ENCODE measurements around the gene PPP2R5D.
"Not testable (repeated sequence)": the region's sequence is repeated elsewhere in the genome, so short reads cannot be mapped to it uniquely, and the experiment has no call there.

PPP2R5D gene

DNA sequence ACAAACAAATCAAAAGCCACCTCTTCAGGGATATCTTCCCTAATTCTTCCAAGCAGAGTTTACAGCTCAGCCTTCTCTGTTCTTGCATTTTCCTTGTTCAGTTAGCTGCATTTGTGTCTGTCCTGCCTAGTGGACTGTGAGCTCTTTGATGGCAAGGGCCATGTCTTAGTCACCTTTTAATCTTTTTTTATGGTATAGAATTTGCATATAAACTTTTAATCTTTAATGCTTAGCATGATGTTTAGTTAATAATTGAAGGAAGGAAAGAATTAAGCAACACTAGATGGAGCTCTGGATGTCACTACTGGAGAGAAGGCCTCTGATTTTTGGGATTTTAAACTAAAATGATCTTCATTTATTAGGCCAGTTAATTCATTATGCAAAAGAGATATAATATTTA is 12.1 kb downstream of the PPP2R5D start:
- DNase-seq (ENCODE audit: low spot score), result no peak

DNA sequence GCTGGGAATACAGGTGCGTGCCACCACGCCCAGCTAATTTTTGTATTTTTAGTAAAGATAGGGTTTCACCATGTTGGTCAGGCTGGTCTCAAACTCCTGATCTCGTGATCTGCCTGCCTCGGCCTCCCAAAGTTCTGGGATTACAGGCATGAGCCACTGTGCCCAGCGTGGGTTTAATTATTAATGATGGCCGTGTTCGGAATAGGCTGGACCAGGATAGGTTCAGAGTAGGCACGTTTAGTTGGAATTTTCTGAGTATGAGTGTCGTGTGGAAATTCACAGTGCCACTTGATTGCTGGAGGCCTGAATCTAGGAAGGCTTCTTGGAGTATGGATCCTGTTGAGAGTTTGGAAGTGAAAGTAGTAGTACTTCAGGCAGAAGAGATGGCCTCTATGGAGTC is 13.8 kb downstream of the PPP2R5D start:
- not testable (repeated sequence) for DNase-seq (ENCODE audit: low spot score)

DNA sequence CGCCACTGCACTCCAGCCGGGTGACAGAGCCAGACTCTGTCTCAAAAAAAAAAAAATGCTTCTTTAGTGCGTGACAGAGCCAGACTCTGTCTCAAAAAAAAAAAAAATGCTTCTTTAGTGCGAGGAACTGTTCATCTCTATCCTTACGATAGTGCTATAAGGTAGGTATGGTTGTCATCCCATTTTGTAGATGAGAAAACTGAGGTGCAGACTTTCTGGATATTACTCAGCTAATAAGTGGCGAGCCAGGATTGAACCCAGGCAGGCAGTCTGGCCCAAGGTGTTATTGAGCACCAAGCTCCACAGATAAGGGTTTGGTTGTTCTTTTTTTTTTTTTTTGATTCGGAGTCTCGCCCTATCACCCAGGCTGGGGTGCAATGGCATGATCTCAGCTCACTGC is 17.5 kb downstream of the PPP2R5D start:
- no peak for DNase-seq (ENCODE audit: low spot score)

DNA sequence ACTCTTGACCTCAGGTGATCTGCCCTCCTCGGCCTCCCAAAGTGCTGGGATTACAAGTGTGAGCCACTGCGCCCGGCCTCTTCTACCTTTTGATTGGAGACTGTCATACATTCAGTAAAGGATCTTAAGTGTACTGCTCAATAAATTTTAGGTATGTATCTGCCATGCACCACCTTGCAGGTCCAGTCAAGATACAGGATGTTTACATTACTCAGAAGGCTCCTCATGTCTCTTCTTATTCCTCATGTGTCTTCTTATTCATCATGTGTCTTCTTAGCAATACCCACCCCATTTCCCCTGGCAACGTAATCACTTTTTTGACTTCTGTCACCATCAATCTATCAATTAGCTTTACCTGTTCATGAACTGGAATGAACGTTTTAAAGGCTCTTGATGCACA is 21.5 kb downstream of the PPP2R5D start:
- no peak for DNase-seq (ENCODE audit: low spot score)

DNA sequence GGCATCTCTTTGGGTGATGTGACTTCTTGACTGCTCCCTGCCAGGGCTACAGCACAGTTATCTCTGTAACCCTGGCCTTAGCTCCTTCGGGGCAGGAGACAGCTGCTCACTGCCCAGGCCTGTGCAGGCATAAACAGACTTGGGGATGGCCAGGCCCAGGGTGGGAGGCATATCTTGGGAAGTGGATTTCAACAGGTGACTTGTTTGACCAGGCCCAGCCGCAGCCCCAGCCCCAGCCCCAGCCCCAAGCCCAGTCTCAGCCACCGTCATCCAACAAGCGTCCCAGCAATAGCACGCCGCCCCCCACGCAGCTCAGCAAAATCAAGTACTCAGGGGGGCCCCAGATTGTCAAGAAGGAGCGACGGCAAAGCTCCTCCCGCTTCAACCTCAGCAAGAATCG is 21.9 kb downstream of the PPP2R5D start:
- DNase-seq (ENCODE audit: low spot score), result no peak

DNA sequence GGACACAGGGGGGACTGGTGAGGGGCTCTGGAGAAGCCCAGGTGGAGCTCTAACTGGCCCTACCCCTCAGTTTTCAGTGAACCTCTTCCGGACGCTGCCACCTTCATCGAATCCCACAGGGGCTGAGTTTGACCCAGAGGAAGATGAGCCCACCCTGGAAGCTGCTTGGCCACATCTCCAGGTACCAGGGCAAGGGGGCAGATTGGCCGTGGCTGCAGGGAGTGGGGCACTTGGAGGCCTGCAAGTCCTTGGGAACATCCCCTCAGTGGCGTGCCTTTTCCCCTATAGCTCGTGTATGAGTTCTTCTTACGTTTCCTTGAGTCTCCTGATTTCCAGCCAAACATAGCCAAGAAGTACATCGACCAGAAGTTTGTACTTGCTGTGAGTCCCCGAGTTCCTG is 22.8 kb downstream of the PPP2R5D start:
- DNase-seq (ENCODE audit: low spot score), result no peak

DNA sequence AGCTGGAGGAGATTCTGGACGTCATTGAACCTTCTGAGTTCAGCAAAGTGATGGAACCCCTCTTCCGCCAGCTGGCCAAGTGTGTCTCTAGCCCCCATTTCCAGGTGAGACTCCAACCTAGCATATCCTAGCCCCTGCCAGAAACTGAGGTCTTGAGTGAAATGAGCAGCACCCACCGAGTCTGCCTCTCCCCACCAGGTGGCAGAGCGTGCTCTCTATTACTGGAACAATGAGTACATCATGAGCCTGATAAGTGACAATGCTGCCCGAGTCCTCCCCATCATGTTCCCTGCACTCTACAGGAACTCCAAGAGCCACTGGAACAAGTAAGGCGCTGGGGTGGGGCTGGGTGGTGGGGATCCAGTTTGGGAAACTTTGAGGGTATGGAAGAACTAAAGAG is 24.8 kb downstream of the PPP2R5D start:
- DNase-seq (ENCODE audit: low spot score), result no peak

DNA sequence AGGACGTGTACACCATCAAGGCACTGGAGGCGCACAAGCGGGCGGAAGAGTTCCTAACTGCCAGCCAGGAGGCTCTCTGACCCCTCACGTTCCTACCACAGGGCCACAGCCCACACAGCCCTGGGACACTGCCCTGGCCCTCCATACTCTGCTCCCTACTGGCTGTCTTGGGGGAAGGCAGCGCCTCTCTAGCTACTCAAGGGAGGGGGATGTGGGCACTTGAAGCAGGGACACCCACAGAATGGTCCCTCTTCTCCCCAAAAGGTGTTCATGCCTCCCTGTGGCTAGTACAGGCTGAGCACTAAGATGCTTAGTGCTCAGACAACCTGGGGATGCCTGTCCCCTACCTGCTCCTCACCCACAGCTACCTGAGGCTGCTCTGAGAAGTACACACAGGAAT is 26.8 kb downstream of the PPP2R5D start:
- no peak for DNase-seq (ENCODE audit: low spot score)

DNA sequence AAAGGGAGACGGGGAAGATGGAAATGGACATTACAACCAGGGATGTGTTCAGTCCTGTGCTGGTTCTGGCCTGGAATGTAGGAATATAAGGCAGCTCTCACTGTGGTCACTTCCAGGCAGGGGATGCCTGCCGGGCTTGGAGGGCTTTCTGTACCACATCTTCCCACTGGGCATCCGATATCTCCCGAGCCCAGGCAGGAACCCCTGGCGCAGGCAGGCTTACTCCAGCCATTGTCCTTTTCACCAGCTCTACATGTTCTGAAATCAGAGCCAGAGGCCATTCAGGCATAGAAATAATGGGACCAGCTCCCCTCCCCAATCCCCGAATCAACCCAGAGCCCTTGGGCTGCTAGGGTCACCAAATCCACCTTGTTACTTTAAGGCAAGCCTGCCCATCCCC is 28.0 kb downstream of the PPP2R5D start:
- no peak for DNase-seq (ENCODE audit: low spot score)

DNA sequence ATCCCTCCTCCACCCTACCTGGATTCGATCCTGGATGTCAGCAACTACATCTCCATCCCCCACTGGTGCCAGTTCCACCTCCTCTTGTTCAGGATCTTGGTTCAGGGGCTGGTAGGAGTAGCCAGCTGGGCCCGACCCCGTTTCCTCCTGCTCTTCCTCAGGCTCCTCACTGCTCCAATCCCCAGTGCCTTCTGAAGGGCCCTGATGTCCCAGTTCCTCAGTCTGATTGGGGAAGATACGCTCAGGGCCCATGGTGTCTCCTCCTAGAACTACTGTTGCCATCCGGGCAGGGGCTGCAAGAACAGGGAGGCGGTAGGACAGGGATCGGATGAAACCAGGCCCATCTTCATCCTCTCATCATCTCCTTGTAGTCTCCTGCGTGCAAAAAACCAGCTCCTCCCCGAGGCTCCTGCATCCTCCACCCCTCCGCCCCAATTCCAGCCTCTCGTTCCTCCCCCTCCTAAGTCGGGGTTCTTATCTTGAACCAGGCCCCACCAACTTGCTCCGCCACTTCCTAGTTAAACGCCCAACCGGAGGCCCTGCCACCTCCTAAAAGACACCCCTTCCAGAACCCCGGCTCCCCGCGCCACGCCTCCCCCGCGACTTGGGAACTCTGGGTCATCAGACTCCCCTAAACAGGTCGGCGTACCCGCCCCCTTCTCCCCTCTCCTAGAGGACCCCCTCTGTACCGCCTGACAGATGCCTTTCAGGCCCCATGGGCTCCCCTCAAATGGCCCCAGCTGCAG is 28.9 kb downstream of the PPP2R5D start:
- DNase-seq (ENCODE audit: low spot score), result no peak

DNA sequence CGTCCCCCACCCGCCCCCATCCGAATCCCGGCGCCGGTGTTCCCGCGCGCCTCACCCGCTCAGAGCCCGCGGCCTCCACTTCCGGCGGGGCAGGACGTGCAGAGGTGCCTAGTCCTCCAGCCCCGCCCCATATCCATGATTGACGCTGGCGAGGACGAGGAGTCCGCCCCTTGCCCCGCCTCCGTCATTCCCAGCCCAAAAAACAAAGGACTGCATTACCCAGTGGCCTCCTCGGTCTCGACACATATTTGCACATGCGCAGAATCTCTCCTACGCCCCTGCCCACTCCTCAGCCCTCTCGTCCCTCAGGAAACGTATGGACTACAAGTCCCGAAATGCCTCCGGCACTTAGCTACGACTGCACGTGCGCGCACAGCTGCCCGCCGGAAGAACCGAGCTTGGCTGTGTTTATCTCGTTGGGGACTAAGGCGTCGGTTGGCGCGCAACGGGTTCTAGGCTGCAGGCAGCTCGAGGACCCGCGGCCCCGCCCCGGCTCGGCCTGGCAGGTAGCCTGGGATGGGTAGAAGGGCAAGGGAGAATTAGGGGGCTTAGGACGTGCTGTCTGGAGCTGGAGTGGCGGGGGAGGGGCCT is 29.6 kb downstream of the PPP2R5D start, which contains the start of the genes KLHDC3 and MEA1:
Gene KLHDC3 (plus strand): TSS at position 407 of the 591 bp plus-strand sequence. CDS start 2,944 bp downstream, outside the sequence.
Gene MEA1 (minus strand): TSS at position 104 of the 591 bp plus-strand sequence. CDS start 133 bp downstream, outside the sequence.
- peak; percentile 99 for DNase-seq (ENCODE audit: low spot score)

DNA sequence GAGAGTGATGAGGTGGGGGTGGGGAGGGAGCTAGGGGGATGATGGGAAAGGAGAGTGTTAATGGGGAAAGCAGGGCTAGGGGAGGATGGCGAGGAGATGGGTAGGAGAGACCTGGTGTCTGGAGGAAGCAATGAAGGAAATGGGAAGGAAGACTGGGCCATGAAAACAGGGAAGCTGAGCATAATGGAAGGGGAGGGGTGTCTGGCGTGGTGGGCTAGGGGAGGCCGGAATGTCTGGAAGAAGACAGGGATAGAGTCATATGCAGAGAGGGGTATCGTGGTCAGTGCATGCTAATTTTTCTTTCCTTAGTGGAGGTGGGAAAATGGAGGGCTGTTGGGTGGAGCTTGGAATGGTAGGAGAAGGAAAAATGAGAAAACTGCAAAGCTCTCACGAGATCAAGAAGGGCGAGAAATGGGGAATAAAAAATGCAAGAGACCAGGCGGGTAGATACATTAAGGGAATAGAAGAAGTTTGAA is 30.1 kb downstream of the PPP2R5D start:
- DNase-seq (ENCODE audit: low spot score), result no peak

DNA sequence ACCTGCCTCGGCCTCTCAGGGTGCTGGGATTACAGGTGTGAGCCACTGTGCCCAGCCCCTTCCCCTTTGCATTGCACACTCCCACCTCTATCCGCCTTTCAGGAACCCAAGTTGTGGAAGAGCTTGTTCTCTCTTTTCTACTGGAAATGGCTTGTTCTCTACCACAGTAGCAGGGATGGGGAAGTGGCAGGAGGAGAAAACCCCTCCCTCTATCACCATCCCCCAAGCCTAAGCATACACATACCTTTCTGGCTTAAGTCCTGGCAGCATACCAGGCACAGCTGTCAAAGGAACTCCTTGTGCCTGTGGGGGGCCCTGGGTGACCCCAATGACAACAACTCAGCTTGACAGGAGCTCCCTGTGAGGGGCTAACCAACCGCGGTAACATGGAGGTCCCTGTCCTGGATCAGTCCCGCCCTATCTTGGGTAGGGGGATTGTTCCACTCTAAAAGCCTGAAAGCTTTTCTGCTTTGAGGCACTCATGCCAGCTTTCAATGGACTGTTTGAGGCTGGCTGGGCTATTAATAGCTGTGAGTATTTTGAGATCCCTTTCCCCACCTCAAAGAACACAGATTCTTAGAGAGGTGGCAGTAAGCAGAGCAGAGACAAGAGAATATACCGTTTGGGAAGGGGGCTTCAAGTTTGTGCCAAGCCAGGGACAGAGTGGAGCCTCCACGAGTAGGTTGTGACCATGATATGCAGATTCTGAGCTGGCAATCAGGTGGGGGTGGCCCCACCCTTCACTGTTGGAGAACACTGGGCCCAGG is 32.0 kb downstream of the PPP2R5D start:
- no peak for DNase-seq (ENCODE audit: low spot score)

DNA sequence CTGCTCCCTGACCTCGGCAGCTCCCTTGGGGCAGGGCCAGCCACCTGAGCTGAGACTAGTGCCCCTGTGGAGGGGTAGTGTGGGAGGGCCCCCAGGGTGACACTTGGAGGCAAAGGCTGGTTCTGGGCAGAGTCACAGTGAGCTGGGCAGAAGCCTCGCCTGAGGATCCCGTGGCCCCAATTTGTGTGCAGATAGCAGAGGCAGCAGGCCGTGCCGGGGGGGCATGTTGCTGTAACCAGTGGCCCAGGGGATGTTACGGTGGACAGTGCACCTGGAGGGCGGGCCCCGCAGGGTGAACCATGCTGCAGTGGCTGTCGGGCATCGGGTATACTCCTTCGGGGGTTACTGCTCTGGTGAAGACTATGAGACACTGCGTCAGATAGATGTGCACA is 32.6 kb downstream of the PPP2R5D start:
- DNase-seq (ENCODE audit: low spot score), result no peak

DNA sequence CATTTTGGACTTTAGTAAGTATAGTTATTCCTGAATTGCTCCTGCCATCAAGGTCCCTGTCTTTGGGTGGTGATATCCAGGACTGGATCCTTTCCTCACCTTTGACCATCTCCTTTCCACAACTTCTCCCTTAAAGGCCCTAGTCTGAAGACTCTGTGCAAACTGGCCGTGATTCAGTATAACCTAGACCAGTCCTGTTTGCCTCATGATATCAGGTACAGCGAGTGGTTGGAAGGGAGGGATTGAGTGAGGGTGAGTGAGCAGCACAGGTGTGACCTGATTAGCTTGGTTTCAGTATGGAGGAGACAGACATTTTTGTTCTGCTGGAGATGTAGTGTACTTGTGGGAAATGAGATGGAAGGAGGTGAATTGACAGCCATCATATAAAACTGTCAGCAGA is 34.8 kb downstream of the PPP2R5D start:
- DNase-seq (ENCODE audit: low spot score), result no peak

DNA sequence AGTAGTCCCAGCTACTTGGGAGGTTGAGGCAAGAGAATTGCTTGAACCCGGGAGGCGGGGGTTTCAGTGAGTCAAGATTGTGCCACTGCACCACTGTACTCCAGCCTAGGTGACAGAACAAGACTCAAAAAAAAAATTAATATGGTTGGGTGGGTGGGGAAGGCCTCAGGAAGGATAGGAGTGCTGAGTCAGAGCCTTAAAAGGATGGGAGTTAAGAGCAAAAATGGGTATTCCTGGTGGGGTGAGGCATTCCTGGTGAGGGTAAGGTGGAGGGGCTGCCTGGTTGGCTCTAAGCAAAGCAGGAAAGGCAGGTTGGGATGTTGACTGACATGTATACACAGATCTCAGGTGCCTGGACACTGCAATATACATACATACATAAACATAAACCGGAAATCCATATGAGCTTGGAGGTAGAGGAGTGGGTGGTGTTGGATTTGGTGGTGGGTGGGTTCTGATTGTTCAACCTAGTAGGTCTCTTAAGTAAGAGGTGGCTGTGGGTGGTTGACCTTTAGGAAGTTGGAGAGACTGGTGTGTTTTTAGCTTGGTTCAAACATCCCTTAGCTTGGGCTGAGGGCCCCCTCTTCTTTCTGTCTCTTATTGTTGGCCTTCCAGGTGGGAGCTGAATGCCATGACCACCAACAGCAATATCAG is 35.8 kb downstream of the PPP2R5D start:
- no peak for DNase-seq (ENCODE audit: low spot score)

DNA sequence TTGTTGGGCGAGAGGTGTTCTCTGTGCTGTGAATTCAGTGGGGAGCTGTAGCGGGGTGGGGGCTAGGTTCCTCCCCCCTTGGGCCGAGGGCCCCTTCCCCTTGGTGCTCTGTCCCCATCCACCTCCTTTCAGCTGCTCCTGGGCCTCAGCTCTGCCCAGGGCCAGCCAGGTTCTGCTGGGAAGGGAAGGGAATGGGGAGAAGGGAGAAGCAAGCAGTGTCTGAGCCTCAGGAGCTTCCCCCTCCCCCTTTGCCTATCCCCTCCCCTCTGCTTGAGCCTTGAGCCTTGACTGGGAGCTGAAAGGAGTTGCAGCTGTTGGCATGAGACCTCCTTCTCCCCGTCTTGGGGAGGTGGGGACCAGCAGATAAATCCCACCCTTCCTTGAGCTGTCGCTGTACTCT is 36.5 kb downstream of the PPP2R5D start:
- no peak for DNase-seq (ENCODE audit: low spot score)

DNA sequence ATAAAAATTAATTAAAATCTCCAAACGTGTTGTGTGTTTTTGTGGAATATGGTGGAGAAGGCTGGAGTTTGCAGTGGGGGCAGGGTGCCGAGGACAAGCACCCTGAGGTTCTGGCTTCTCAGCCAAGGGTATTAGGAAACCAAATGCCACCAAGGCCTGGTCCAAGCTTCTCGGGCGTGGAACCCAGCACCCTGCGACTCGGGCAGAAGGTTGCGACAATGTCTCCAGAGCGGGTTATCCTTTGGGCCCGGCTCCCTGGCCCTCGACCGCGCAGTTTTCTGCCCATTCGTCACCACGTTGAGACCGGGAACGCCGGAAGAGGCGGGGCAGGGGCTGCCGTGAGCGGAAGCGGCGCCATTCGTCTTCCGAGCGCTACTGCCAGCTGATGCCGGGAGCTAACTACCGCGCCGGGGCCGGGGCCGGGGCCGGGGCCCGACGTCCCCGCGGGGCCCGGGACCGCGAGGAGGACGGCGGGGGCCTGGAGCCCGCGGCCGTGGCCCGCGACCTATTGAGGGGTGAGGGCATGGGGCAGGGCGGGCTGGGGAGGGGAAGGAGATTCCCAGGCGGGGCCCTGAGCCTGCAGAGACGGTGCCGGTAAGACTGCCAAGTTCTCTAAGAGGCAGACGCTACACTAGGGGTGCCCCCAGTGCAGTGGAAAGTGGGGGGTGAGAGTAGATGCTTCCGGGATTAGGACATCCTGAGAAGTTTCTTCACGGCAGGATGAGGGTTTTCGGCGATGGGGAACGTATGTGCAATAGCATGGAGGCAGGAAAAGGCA is 37.1 kb downstream of the PPP2R5D start, which contains the start of gene RRP36:
Gene RRP36 (plus strand): TSS at position 354 of the 778 bp plus-strand sequence. CDS start 32 bp downstream, at position 386.
- peak; percentile 86 for DNase-seq (ENCODE audit: low spot score)

DNA sequence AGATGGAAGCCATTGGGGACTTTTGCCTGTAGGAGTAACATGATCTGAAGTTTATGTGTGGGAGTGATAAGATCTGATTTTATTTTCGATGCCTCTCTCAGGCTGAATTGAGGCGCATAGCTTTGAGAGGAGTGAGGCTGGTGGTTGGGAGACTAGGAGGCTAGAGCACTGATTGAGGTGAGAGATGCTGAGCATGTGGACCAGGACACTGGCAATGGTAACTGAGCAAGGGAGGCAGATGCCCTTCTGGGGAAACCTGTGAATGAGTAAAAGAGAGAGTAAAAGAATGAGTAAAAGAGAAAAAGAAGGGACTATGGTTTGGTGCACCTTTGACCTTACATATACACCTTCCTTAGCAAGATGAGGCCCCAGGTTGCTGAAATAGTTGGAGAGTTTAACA is 40.1 kb downstream of the PPP2R5D start:
- no peak for DNase-seq (ENCODE audit: low spot score)

DNA sequence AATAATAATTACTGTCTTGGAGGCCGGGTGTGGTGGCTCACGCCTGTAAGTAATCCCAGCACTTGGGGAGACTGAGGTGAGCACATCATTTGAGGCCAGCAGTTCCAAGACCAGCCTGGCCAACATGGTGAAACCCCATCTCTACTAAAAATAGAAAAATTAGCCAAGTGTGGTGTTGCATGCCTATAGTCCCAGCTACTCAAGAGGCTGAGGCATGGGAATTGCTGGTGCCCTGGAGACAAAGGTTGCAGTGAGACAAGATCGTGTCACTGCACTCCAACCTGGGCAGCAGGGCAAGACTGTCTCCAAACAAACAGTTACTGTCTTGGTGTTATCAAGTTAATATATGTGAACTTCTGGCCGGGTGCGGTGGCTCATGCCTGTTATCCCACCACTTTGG is 42.0 kb downstream of the PPP2R5D start:
- no peak for DNase-seq (ENCODE audit: low spot score)

DNA sequence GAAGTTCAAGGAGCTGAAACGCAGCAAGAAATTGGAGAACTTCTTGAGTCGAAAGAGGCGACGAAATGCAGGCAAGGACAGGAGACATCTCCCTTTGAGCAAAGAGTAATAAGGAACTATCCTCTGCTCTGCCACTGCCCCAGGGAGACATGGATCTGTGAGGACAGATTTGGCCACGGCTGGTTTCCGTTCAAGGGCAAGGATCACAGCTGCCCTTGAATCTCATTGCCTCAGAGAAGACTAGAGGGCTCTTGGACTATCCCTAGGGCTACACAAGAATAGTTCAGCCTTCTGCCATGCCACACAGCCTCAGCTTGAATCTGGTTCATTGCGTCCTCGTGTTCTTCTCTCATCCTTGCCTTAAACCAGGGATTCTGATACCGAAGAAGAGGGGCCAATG is 44.8 kb downstream of the PPP2R5D start:
- no peak for DNase-seq (ENCODE audit: low spot score)
